ENCODE data around the gene PDGFD.

Gene PDGFD

GRCh38 chr11:103947546-103947919 lies 216.4 kb downstream of the PDGFD start:
- DNase-seq, result no peak

GRCh38 chr11:103946793-103947545 lies 217.0 kb downstream of the PDGFD start:
- no peak for DNase-seq

GRCh38 chr11:103944251-103944940 lies 219.6 kb downstream of the PDGFD start:
- DNase-seq, result no peak

GRCh38 chr11:103942646-103943045 lies 221.3 kb downstream of the PDGFD start:
- DNase-seq, result no peak

- no peak for DNase-seq
These were observed 223.4 kb downstream of the PDGFD start for GRCh38 chr11:103940551-103940950.

GRCh38 chr11:103939694-103940093 lies 224.3 kb downstream of the PDGFD start:
- no peak for DNase-seq

- DNase-seq, result no peak
These were observed 227.9 kb downstream of the PDGFD start for GRCh38 chr11:103936059-103936458.

- DNase-seq, result no peak
These were observed 228.7 kb downstream of the PDGFD start for GRCh38 chr11:103935219-103935618.

GRCh38 chr11:103929170-103929903 lies 234.6 kb downstream of the PDGFD start:
- no peak for DNase-seq

GRCh38 chr11:103928802-103929161 lies 235.2 kb downstream of the PDGFD start:
- no peak for DNase-seq

GRCh38 chr11:103928040-103928801 lies 235.7 kb downstream of the PDGFD start:
- DNase-seq, result no peak

- DNase-seq, result no peak
These were observed 236.4 kb downstream of the PDGFD start for GRCh38 chr11:103927535-103927934.

- no peak for DNase-seq
These were observed 237.0 kb downstream of the PDGFD start for GRCh38 chr11:103926990-103927389.

GRCh38 chr11:103924166-103925013 lies 239.6 kb downstream of the PDGFD start:
- no peak for DNase-seq

GRCh38 chr11:103923451-103923931 lies 240.5 kb downstream of the PDGFD start:
- DNase-seq, result no peak

- no peak for DNase-seq
These were observed 243.0 kb downstream of the PDGFD start for GRCh38 chr11:103920933-103921332.

GRCh38 chr11:103920449-103920848 lies 243.5 kb downstream of the PDGFD start:
- no peak for DNase-seq

- DNase-seq, result no peak
These were observed 253.2 kb downstream of the PDGFD start for GRCh38 chr11:103910721-103911120.

GRCh38 chr11:103907548-103908455 lies 256.1 kb downstream of the PDGFD start:
- no peak for DNase-seq

GRCh38 chr11:103907136-103907535 lies 256.8 kb downstream of the PDGFD start:
- DNase-seq, result no peak

All from NCI-H748 treated with DMSO at 0.1 percent for 48 hours (cell line).